GM19395 (cell line): Measurements from ENCODE around the gene EXO5.
"Not testable (repeated sequence)": the region's sequence is repeated elsewhere in the genome, so short reads cannot be mapped to it uniquely, and the experiment has no call there.

Source experiments
- ATAC-seq: cut with Tn5 transposase; IDR thresholded peaks from one replicate; pipeline ENCODE4 v1.9.1; 2021; ENCODE audit warnings: mild to moderate bottlenecking, moderate library complexity; ENCODE audit not compliant: unreplicated experiment

Gene EXO5, protein sequence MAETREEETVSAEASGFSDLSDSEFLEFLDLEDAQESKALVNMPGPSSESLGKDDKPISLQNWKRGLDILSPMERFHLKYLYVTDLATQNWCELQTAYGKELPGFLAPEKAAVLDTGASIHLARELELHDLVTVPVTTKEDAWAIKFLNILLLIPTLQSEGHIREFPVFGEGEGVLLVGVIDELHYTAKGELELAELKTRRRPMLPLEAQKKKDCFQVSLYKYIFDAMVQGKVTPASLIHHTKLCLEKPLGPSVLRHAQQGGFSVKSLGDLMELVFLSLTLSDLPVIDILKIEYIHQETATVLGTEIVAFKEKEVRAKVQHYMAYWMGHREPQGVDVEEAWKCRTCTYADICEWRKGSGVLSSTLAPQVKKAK

GRCh38 chr1:40508375-40509341, at the start of gene EXO5:
Gene EXO5, plus strand, starts transcription at chr1:40508767. Its CDS starts 5,778 bp downstream, at chr1:40514545.
- peak; percentile 91 for ATAC-seq

DNA sequence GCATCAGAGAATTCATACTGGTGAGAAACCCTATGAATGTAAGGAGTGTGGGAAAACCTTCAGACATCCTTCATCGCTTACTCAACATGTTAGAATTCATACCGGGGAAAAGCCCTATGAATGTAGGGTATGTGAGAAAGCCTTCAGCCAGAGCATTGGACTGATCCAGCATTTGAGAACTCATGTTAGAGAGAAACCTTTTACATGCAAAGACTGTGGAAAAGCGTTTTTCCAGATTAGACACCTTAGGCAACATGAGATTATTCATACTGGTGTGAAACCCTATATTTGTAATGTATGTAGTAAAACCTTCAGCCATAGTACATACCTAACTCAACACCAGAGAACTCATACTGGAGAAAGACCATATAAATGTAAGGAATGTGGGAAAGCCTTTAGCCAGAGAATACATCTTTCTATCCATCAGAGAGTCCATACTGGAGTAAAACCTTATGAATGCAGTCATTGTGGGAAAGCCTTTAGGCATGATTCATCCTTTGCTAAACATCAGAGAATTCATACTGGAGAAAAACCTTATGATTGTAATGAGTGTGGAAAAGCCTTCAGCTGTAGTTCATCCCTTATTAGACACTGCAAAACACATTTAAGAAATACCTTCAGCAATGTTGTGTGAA, 45.5 kb upstream of the EXO5 start:
- no peak for ATAC-seq

DNA sequence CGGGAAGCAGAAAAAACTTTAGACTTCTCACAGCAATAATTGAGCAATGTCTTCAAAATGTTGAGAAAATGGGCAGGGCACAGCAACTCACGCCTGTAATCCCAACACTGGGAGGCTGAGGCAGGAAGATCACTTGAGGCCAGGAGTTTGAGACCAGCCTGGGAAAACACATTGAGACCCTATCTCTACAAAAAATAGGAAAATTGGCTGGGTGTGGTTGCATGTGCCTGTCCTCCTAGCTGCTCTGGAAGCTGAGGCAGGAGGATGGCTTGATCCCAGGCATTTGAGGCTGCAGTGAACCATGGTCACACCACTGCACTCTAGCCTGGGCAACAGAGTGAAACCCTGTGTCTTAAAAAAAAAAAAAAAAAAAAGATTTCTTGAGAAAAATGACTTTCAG, 39.2 kb upstream of the EXO5 start:
- no peak for ATAC-seq

DNA sequence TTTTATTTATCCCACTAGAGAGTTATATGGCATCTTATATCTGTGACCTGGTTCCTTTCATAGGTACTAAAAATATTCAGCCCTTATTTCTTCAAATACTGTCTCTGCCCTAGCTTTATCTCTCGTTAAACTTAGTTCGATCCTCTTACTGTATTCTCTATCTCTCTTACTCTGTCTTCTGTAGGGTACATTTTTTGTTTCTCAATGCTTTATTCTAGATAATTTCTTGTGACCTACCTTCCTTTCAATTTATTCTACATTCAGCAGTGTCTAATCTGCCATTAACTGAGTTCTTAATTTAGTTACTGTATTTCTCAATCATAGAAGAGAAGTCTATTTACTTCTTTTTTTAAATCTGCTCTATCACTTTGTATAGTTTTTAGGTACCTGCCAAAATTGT, 33.3 kb upstream of the EXO5 start:
- ATAC-seq = no peak

- peak; percentile 72 for ATAC-seq
These were observed 31.5 kb upstream of the EXO5 start, which contains the start of gene ZFP69 for GRCh38 chr1:40476924-40477677. Gene ZFP69, plus strand, starts transcription at chr1:40477290. Its CDS starts 2,072 bp downstream, at chr1:40479362.

DNA sequence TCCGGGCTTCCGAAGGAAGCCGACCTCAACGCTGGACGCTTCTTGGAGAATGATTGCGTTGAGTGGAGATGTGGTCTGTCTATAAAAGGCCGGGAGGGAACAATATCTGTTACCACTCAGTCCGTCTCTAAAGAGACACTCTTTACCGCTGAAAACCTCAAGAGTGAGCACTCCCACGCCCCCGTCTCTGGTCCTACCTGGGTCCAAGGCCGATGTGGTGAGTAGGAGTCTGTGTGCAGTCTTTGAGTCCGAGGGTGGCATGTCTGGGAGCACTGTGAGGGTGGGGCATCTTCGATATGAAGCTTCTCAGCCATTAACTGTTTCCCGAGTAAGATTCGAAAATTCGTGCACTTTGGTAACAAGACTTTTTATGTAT, 30.9 kb upstream of the EXO5 start:
- peak; percentile 43 for ATAC-seq

DNA sequence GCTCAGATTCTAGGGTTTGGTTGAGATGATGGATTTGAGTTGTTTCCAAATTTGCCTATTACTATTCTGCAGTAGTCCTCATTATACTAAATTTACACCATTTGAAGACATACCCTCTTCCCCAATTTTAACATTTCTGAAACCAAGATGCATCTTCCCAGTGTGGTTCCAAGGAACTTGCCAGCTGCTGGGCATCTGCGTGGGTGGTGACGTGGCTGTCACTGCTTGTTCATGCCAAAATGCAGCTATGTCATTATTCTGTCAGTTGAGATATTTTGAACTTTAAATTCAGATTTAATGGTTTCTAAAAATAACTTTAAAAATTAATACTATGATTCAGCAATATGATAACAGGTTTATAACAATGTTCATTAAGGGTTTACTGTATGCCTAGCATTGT, 30.3 kb upstream of the EXO5 start:
- ATAC-seq = no peak

DNA sequence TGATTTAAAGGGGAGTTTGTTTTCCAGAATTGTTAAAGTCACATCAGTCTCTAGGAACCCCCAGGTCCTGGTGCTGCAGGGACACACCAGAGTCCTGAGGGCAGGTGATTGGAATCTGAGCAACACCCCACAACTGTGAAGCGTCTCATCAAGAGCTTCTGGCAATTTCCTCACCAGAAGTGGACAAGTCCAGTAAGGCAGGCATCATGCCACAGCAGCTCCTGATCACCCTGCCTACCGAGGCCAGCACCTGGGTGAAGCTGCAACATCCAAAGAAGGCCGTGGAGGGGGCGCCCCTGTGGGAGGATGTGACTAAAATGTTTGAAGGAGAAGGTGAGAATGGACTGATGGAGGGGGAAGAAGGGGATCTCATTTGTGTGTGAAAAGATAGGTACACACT, 29.4 kb upstream of the EXO5 start:
- ATAC-seq = no peak

DNA sequence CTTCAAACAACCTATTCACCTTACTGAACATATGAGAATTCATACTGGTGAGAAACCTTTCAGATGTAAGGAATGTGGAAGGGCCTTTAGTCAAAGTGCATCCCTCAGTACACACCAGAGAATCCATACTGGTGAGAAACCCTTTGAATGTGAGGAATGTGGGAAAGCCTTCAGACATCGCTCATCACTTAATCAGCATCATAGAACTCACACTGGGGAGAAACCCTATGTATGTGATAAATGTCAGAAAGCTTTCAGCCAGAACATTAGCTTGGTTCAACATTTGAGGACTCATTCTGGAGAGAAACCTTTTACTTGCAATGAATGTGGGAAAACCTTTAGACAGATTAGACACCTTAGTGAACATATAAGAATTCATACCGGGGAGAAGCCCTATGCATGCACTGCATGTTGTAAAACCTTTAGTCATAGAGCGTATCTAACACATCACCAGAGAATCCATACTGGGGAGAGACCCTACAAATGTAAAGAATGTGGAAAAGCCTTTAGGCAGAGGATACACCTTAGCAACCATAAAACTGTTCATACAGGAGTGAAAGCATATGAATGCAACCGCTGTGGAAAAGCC, 13.2 kb upstream of the EXO5 start:
- no peak for ATAC-seq

DNA sequence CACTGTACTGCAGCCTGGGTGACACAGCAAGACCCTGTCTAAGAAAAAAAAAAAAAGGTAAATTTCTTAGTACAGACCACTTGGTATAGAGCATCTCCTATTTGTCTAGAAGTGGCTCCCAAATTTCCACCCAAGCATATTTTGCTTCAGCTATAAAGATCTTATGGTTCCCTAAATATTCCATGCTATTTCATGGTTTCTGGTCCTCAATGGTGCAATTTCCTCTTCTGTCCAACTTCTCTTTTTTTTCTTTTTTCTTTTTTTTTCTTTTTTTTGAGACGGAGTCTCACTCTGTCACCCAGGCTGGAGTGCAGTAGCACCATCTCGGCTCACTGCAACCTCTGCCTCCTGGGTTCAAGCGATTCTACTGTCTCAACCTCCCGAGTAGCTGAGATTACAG, 5.9 kb upstream of the EXO5 start:
- ATAC-seq = not testable (repeated sequence)

GRCh38 chr1:40507973-40508372, 594 bp upstream of the EXO5 start:
- no peak for ATAC-seq

- ATAC-seq = no peak
These were observed 10.9 kb downstream of the EXO5 start for GRCh38 chr1:40519517-40519916.

GRCh38 chr1:40530735-40531380, 22.3 kb downstream of the EXO5 start:
- peak; percentile 12 for ATAC-seq

DNA sequence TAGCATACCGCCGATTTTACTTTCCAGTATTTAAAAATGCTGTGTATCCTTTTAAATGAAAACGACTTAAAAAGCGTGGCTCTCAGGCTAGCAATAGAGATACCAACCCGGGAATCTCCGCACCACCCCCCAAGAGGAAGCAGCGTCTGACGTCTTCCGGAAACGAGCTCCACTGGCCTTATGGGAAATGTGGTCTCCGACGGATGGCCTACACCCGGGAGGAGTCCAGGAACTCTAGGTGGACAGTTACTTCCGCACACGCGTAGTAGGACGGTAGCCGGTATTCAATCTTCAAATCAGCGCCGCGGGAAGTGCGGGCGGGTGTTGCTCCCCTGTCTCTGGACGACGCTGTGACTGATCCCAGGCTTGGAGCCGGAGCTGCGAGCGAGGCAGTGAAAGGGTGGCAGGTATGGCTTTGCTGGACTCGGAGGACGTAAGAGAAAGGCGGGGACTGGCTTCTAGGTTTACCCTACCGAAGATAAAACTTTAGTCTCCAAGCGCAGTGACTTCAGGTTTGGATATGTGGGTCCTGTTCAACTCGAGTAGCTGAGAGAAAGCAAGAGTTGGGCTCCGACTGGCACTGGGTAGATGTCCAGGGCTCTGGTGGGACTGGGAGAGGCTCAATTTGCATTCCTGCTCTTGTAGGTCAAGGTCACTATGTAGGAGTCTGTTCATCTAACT, 23.0 kb downstream of the EXO5 start, which contains the start of gene ZNF684:
Gene ZNF684, plus strand, starts transcription at position 257 of the 681 bp plus-strand sequence. CDS start 1,530 bp downstream, outside the sequence.
- ATAC-seq = peak; percentile 89

GRCh38 chr1:40532062-40532389, 23.5 kb downstream of the EXO5 start:
- no peak for ATAC-seq

DNA sequence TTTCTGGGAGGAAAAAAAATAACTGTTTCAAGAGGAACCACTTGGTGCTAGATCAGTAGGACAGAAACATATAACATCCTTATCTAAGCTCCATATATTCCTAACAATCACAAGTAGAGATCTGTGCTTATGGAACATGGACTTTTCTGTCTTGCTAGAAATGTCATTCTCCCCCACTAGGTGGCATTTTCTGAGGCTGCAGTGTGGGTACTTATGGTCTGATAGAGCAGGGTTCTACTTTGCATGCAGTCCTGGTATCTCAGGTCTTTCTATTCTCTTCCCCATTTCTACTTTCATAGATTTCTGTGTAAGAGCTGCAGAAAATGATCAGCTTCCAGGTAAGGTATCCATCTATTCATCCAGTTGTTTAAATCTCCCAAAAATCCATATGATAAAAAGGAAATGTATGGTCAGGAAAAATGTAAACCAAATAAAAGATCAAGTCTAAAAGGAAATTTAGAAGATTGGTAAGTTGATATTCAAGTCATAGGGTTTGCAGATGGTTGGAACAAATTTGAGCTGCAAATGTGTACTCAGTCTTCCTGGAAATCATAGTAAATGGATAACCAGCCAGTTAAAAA, 24.4 kb downstream of the EXO5 start:
- no peak for ATAC-seq

- no peak for ATAC-seq
These were observed 26.0 kb downstream of the EXO5 start for GRCh38 chr1:40534589-40534988.

GRCh38 chr1:40535732-40536131, 27.2 kb downstream of the EXO5 start:
- ATAC-seq = no peak

- ATAC-seq = no peak
These were observed 30.8 kb downstream of the EXO5 start for GRCh38 chr1:40539338-40539737.
